22Rv1 (cell line): Measurements from ENCODE around the gene MLLT3.

ENCODE experiments used
- CTCF ChIP-seq: fragments of 450-650 bp; IDR thresholded peaks from 2 replicates; pipeline ENCODE4 v1.5.1; 2017; ENCODE audit warnings: mild to moderate bottlenecking
- ZFX ChIP-seq: fragments of 450-650 bp; IDR thresholded peaks from 2 replicates; pipeline ENCODE4 v1.6.1; 2017; ENCODE audit warnings: antibody characterized with exemption, borderline replicate concordance

DNA sequence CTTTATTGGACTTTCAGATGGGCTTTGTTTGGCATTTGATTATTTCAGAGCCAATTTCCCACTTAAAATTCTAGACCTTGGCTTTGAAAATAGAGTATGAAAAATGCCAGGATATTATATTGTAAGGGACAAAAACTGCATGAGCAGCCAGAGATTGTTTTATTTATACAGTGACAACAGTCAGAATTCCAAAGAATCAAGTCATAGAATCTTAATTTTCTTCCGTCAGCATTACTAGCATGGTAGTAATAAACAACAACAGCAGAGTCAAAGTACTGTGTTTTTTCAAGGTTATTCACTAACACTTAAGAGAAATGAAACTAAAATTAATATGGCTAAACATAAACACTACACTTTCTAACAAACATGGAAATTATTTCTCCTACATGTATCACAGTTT lies 52.2 kb downstream of the MLLT3 start:
- TF ChIP-seq CTCF (no peak), ZFX (no peak)
